PC-3 (cell line): ENCODE data around the gene ANKS1B. TPM values are rescaled to one million over a fixed set of nuclear protein-coding genes. Genes with fewer than 3 reads are reported as not detected.

Experiments
- ATAC-seq: fragments of 200-7000 bp; cut with Tn5 transposase; 2 replicates; pipeline ENCODE4 v1.9.1; 2020; ENCODE audit warnings: mild to moderate bottlenecking, moderate library complexity
- BruUV-seq: library from RNA; stranded (reverse); fragments of 400-500 nt; replicated peaks from 2 replicates; lab custom pipeline; 2021; lab: Mats Ljungman, UMichigan
- CTCF ChIA-PET: fragments of 300-600 bp; sonication (Branson Sonifier 250); formaldehyde crosslinking; loops from one replicate; lab custom pipeline; 2022; ENCODE audit warnings: antibody characterized with exemption; lab: Charles Lee
- POLR2A ChIA-PET: fragments of 300-600 bp; sonication (Branson Sonifier 250); formaldehyde crosslinking; loops from one replicate; lab custom pipeline; 2022; ENCODE audit warnings: antibody characterized with exemption; ENCODE audit not compliant: unreplicated experiment; lab: Charles Lee
- DNase-seq: peaks from one replicate; pipeline ENCODE4 v3.0.0-alpha.2; 2015
- H2AFZ ChIP-seq: fragments of 300-600 bp; sonication (generic); 2 replicates; pipeline ENCODE4 v1.6.0; 2016; ENCODE audit warnings: antibody characterized with exemption, low read length
- H3F3A ChIP-seq: fragments of 300-600 bp; sonication (generic); one replicate; pipeline ENCODE4 v1.6.0; 2017; ENCODE audit warnings: antibody characterized with exemption, low read length, control low read depth, mild to moderate bottlenecking; ENCODE audit not compliant: unreplicated experiment
- H3K27ac ChIP-seq: fragments of 300-600 bp; sonication (generic); 2 replicates; pipeline ENCODE4 v1.5.1; 2016; ENCODE audit warnings: mild to moderate bottlenecking, low read length
- H3K27me3 ChIP-seq: fragments of 300-600 bp; sonication (generic); 2 replicates; pipeline ENCODE4 v1.6.1; 2016; ENCODE audit warnings: low read length, mixed read lengths
- H3K36me3 ChIP-seq: fragments of 300-600 bp; sonication (generic); 2 replicates; pipeline ENCODE4 v1.6.1; 2016; ENCODE audit warnings: low read depth, mixed run types, low read length, mixed read lengths
- H3K4me1 ChIP-seq: fragments of 300-600 bp; sonication (generic); 2 replicates; pipeline ENCODE4 v1.5.1; 2016; ENCODE audit warnings: low read length; ENCODE audit not compliant: insufficient read depth
- H3K4me2 ChIP-seq: fragments of 300-600 bp; sonication (generic); 2 replicates; pipeline ENCODE4 v1.6.0; 2016; ENCODE audit warnings: low read length
- H3K4me3 ChIP-seq: fragments of 300-600 bp; sonication (generic); 2 replicates; pipeline ENCODE4 v1.5.1; 2016; ENCODE audit warnings: mild to moderate bottlenecking, low read length, mixed read lengths
- H3K79me2 ChIP-seq: fragments of 300-600 bp; sonication (generic); 2 replicates; pipeline ENCODE4 v1.6.1; 2017; ENCODE audit warnings: low read length, mixed read lengths
- H3K9ac ChIP-seq: fragments of 300-600 bp; sonication (generic); 2 replicates; pipeline ENCODE4 v1.6.0; 2016; ENCODE audit warnings: mild to moderate bottlenecking, low read length
- H3K9me2 ChIP-seq: fragments of 300-600 bp; sonication (generic); replicated peaks from 2 replicates; pipeline ENCODE4 v1.6.1; 2016; ENCODE audit warnings: mixed run types, low read length, mixed read lengths
- H3K9me3 ChIP-seq: fragments of 300-600 bp; sonication (generic); 2 replicates; pipeline ENCODE4 v1.6.1; 2016; ENCODE audit warnings: low read length, mixed read lengths
- H4K20me1 ChIP-seq: fragments of 300-600 bp; sonication (generic); 2 replicates; pipeline ENCODE4 v1.6.1; 2016; ENCODE audit warnings: low read length, mixed read lengths
- CTCF ChIP-seq: fragments of 300-600 bp; sonication (generic); conservative IDR thresholded peaks from 2 replicates; pipeline ENCODE4 v1.5.1; 2017; ENCODE audit warnings: antibody characterized with exemption, low read depth, mild to moderate bottlenecking, low read length
- EZH2 ChIP-seq: fragments of 300-600 bp; sonication (generic); IDR thresholded peaks from one replicate; pipeline ENCODE4 v1.6.1; 2017; ENCODE audit warnings: antibody characterized with exemption, mild to moderate bottlenecking, low read length; ENCODE audit not compliant: unreplicated experiment
- EZH2phosphoT487 ChIP-seq: fragments of 300-600 bp; sonication (generic); IDR thresholded peaks from 2 replicates; pipeline ENCODE4 v1.6.1; 2018; ENCODE audit warnings: mild to moderate bottlenecking, antibody characterized with exemption, low read length, borderline replicate concordance
- intact Hi-C: fragments of 100-400 bp; cut with micrococcal nuclease; formaldehyde crosslinking; loops from 2 replicates; pipeline ENCODE4 v1.9.0; 2023
- total RNA-seq: library from RNA; depleted of rRNA; stranded (reverse); fragments of >200 nt; gene quantifications from 2 replicates; pipeline ENCODE4 v1.2.3, GENCODE V29; 2014

Gene ANKS1B
- total RNA-seq, 1 experiment from 2014 or later: 0.07 TPM

- no peaks in the 10 kb centered on the region for H3K9me2 ChIP-seq
- H3K4me3 ChIP-seq: no peak overlapping the region
- TF ChIP-seq CTCF (no peak), EZH2 (no peak), EZH2phosphoT487 (no peak)
- H3K4me2 ChIP-seq: no peak overlapping the region
- H3K9me3 ChIP-seq: no peaks in the 10 kb centered on the region
- no peaks in the 10 kb centered on the region for H3F3A ChIP-seq
- H3K9ac ChIP-seq: no peak overlapping the region
- ChIA-PET CTCF (no interaction called here), POLR2A (no interaction called here)
- no peaks in the 10 kb centered on the region for H3K4me1 ChIP-seq
- no peaks in the 10 kb centered on the region for H4K20me1 ChIP-seq
- intact Hi-C loops: no loop called here
- no peaks in the 10 kb centered on the region for H3K36me3 ChIP-seq
- no TSS peak for BruUV-seq
- H2AFZ ChIP-seq: no peak overlapping the region
- no peaks in the 10 kb centered on the region for H3K79me2 ChIP-seq
- no peak for DNase-seq
- no peak overlapping the region for H3K27ac ChIP-seq
- H3K27me3 ChIP-seq: peaks cover 72% of the 10 kb centered on the region
- ATAC-seq: no peak
Observed at GRCh38 chr12:98882526-98882925, 1102.2 kb downstream of the ANKS1B start.

- BruUV-seq: no TSS peak
- no peak overlapping the region for H2AFZ ChIP-seq
Observed at GRCh38 chr12:98873776-98874175, 1111.0 kb downstream of the ANKS1B start.

More at GRCh38 chr12:98873776-98874175, 1111.0 kb downstream of the ANKS1B start:
- ChIA-PET POLR2A (no interaction called here), CTCF (no interaction called here)
- H4K20me1 ChIP-seq: no peaks in the 10 kb centered on the region
- H3K27me3 ChIP-seq: peaks cover 81% of the 10 kb centered on the region
- H3K9me2 ChIP-seq: no peaks in the 10 kb centered on the region
- no peak overlapping the region for H3K4me3 ChIP-seq
- TF ChIP-seq EZH2 (no peak), CTCF (no peak), EZH2phosphoT487 (no peak)
- no peaks in the 10 kb centered on the region for H3K36me3 ChIP-seq
- H3K4me1 ChIP-seq: no peaks in the 10 kb centered on the region
- H3K9ac ChIP-seq: no peak overlapping the region
- H3K4me2 ChIP-seq: no peak overlapping the region
- intact Hi-C loops: no loop called here
- no peaks in the 10 kb centered on the region for H3K9me3 ChIP-seq
- ATAC-seq (no peak), DNase-seq (no peak)
- H3F3A ChIP-seq: no peaks in the 10 kb centered on the region
- H3K79me2 ChIP-seq: no peaks in the 10 kb centered on the region
- no peak overlapping the region for H3K27ac ChIP-seq
